ENCODE data around the gene RO60.

GRCh38 chr1:193058529-193059281 lies 707 bp upstream of the RO60 start:
- TF ChIP-seq, protein P1, sequence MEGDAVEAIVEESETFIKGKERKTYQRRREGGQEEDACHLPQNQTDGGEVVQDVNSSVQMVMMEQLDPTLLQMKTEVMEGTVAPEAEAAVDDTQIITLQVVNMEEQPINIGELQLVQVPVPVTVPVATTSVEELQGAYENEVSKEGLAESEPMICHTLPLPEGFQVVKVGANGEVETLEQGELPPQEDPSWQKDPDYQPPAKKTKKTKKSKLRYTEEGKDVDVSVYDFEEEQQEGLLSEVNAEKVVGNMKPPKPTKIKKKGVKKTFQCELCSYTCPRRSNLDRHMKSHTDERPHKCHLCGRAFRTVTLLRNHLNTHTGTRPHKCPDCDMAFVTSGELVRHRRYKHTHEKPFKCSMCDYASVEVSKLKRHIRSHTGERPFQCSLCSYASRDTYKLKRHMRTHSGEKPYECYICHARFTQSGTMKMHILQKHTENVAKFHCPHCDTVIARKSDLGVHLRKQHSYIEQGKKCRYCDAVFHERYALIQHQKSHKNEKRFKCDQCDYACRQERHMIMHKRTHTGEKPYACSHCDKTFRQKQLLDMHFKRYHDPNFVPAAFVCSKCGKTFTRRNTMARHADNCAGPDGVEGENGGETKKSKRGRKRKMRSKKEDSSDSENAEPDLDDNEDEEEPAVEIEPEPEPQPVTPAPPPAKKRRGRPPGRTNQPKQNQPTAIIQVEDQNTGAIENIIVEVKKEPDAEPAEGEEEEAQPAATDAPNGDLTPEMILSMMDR (IDR thresholded peaks at IDR 0.05; ENCODE audit: insufficient read depth, low read length): no peak
- TF ChIP-seq POLR2AphosphoS5 (IDR thresholded peaks at IDR 0.05; ENCODE audit: low read depth): no peak; the same call in 1 of the 2 replicates
